Bronchial epithelial cell (primary cell): Measurements from ENCODE around the gene TMEM72. TPM values are rescaled to one million over a fixed set of nuclear protein-coding genes. Genes with fewer than 3 reads are reported as not detected.

ENCODE experiments used
- DNase-seq: peaks from one replicate; pipeline ENCODE4 v3.0.0-alpha.2; 2010; ENCODE audit warnings: low read depth
- FAIRE-seq: peaks from 2 replicates; lab custom pipeline; 2011; peaks lifted over from hg19 to GRCh38; lab: Jason Lieb, UNC
- H3K27me3 ChIP-seq: 2 replicates; pipeline ENCODE4 v1.5.1; 2011; ENCODE audit warnings: low read length; ENCODE audit not compliant: control insufficient read depth, insufficient read depth
- H3K36me3 ChIP-seq: 2 replicates; pipeline ENCODE4 v1.5.1; 2011; ENCODE audit warnings: low read length; ENCODE audit not compliant: control insufficient read depth, insufficient read depth
- H3K4me3 ChIP-seq: 2 replicates; pipeline ENCODE4 v1.5.1; 2011; ENCODE audit warnings: mild to moderate bottlenecking, low read depth, low read length, control low read depth
- total RNA-seq: library from RNA; depleted of rRNA; stranded (reverse); fragments of >200 nt; gene quantifications from 2 replicates; pipeline ENCODE4 v1.2.1, GENCODE V29; 2014
- TF ChIP-seq, protein P1 (sequence below): IDR thresholded peaks from 2 replicates; pipeline ENCODE4 v1.5.1; 2011; ENCODE audit warnings: mild to moderate bottlenecking, moderate library complexity, low read length, control low read depth, inconsistent platforms; ENCODE audit not compliant: insufficient read depth, severe bottlenecking

TMEM72 gene
- total RNA-seq, 1 donor from 2014 or later, result not detected

- Histone ChIP-seq H3K36me3 (no peaks in the 10 kb centered on the region), H3K27me3 (no peaks in the 10 kb centered on the region), H3K4me3 (no peak overlapping the region)
- TF ChIP-seq, protein P1, sequence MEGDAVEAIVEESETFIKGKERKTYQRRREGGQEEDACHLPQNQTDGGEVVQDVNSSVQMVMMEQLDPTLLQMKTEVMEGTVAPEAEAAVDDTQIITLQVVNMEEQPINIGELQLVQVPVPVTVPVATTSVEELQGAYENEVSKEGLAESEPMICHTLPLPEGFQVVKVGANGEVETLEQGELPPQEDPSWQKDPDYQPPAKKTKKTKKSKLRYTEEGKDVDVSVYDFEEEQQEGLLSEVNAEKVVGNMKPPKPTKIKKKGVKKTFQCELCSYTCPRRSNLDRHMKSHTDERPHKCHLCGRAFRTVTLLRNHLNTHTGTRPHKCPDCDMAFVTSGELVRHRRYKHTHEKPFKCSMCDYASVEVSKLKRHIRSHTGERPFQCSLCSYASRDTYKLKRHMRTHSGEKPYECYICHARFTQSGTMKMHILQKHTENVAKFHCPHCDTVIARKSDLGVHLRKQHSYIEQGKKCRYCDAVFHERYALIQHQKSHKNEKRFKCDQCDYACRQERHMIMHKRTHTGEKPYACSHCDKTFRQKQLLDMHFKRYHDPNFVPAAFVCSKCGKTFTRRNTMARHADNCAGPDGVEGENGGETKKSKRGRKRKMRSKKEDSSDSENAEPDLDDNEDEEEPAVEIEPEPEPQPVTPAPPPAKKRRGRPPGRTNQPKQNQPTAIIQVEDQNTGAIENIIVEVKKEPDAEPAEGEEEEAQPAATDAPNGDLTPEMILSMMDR, result no peak
- no peak for FAIRE-seq
- DNase-seq, result peak; percentile 36
These were observed 64.5 kb downstream of the TMEM72 start for GRCh38 chr10:44975431-44976331.

DNA sequence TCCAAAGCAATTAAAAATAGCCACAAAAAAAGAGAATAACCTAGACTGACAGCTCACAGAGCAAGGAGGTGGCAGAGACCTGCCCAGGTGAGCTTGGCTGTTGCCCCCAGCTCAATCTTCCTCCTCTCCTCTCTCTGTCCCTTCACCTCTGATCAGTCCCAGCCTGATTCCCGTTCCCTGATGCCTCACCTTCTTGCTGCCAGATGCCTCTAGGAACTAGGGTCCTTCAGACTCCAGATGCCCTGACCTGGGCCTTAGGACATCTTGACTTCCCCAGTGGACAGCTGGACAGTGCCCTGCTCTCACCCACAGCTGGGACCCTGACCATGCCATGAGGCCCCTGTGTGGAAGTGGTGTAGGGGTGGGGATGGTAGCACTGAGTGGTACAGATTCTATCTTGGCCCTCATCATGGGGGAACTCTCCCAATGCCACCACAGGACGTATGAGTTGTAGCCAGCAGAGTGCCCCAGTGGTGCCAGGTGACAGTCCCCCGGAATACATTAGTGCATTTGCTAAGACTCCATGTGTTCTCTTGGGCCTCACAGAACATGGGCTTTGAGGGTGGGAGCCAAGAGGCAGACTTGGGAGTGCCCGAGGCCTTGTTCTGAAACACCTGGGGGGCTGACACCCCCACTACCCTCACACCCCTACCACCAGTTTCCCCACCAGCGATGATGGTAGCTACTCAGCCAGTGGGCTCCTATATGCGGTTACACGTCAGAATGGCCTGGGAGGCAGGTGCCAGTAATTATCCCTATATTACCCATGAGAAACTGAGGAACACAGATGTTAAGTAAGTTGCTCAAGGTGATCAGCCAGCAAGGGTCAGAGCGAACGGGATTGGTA is 65.4 kb downstream of the TMEM72 start:
- FAIRE-seq (no peak), DNase-seq (no peak)
- TF ChIP-seq, protein P1, result no peak
- Histone ChIP-seq H3K36me3 (no peaks in the 10 kb centered on the region), H3K27me3 (no peaks in the 10 kb centered on the region), H3K4me3 (no peak overlapping the region)

DNA sequence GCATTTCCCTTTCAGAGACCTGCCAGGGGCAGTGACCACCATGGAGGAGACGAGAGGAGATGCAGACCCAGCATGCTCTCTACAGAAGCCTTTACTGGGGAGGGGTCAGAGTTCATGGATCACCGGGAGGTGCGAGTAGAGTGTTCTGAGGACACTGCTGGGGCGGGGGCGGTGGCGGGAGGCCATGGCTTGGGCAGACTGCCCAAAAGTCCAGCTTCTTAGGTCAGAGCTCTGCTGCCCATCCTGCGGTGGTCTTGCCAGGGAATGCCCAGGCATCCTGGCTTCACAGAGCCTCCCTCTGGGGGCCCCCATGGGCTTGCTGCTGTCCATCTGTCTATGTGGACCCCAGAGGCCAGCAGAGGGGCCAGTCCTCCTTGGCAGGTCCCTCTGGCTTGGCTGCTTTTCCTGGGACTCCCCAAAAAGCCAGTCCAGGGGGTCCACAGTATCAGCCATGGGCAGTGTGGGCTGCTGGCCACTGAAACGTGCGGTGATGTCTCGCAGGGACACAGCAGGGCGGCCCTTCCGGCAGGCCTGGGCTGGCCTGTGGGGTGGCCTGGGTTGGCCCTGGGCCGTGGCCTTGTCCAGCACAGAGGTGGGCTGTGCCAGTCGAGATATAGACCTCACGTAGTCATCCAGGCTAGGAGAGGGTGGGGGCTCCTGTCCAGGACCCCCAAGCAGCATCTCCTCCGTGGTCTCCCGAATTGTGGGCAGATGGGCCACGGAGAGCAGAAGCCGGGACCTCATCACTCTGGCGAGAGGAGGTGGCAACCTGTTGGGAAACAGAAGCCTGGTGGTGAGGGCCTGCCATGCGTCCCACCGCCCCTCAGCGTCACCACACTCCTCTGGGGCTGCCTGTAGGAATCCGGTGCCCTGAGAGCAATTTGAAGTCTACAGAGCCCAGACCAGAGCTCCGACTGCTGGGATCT is 66.4 kb downstream of the TMEM72 start:
- FAIRE-seq (no peak), DNase-seq (no peak)
- TF ChIP-seq, protein P1, result no peak
- H3K36me3 ChIP-seq, result no peaks in the 10 kb centered on the region
- H3K27me3 ChIP-seq, result no peaks in the 10 kb centered on the region
- no peak overlapping the region for H3K4me3 ChIP-seq

GRCh38 chr10:44978213-44978569 is 67.1 kb downstream of the TMEM72 start:
- TF ChIP-seq, protein P1, result no peak
- DNase-seq, result no peak
- Histone ChIP-seq H3K27me3 (no peaks in the 10 kb centered on the region), H3K4me3 (peak overlapping the region; percentile 15), H3K36me3 (no peaks in the 10 kb centered on the region)
- no peak for FAIRE-seq

DNA sequence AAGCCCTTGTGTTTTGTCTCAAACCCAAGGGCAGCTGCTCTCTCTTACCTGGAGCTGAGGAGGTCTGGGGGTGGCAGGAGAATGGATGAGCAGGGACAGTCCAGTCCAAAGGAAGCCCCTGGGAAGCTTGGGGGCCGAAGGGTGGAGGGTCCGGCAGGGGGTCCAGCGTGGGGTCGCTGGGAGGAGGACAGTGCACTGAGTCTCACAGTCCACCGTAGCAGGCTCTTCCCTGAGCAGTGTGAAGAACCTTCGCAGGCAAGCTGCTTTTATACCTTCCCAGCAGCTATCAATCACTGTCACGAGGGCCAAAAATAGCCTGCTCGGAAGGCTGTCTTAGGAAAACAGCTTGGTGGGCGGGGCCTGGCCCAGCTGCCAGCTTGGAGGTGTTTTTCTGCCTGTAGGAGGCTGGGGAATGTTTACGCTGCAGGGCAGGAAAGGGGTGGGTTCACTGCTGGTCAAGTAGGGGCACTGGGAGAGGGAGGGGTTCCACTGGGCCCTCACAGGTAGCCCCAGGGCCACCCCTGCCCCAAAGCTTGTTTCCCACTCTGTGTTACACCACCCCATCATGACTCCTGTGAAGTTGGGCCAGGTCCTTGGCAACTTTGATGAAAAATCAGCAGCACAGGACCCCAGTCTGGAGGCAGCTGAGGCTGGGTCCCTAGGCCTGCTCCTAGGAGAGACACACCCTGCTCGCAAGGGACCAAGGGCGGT is 67.6 kb downstream of the TMEM72 start, which contains the start of gene DEPP1:
Gene DEPP1 (minus strand): TSS at position 240 of the 711 bp plus-strand sequence. CDS start 779 bp downstream, outside the sequence.
- Histone ChIP-seq H3K4me3 (peak within 1 kb of the TSS; percentile 15), H3K27me3 (no peaks in the 10 kb centered on the region), H3K36me3 (no peaks in the 10 kb centered on the region)
- TF ChIP-seq, protein P1, result peak; percentile 14
- FAIRE-seq, result no peak
- DNase-seq, result peak; percentile 81
